GM04504 (cell line): ENCODE measurements around the gene ADAMTSL1.

Source experiments
- DNase-seq: peaks from one replicate; pipeline ENCODE4 v3.0.0-alpha.2; 2012; ENCODE audit warnings: low read depth

ADAMTSL1 gene

GRCh38 chr9:18666986-18667772 is 193.2 kb downstream of the ADAMTSL1 start:
- no peak for DNase-seq

- DNase-seq: no peak
Measured at GRCh38 chr9:18668944-18669343, 195.0 kb downstream of the ADAMTSL1 start.

- no peak for DNase-seq
Measured at GRCh38 chr9:18672706-18673105, 198.8 kb downstream of the ADAMTSL1 start.

GRCh38 chr9:18673179-18673578 is 199.2 kb downstream of the ADAMTSL1 start:
- DNase-seq: no peak

- DNase-seq: no peak
Measured at GRCh38 chr9:18675332-18675731, 201.4 kb downstream of the ADAMTSL1 start.

GRCh38 chr9:18675973-18676372 is 202.0 kb downstream of the ADAMTSL1 start:
- no peak for DNase-seq

- no peak for DNase-seq
Measured at GRCh38 chr9:18676525-18676924, 202.6 kb downstream of the ADAMTSL1 start.

- no peak for DNase-seq
Measured at GRCh38 chr9:18678821-18679590, 205.1 kb downstream of the ADAMTSL1 start.

- no peak for DNase-seq
Measured at GRCh38 chr9:18682907-18683306, 209.0 kb downstream of the ADAMTSL1 start.

- DNase-seq: no peak
Measured at GRCh38 chr9:18683312-18683711, 209.4 kb downstream of the ADAMTSL1 start.

GRCh38 chr9:18683851-18684250 is 209.9 kb downstream of the ADAMTSL1 start:
- no peak for DNase-seq

GRCh38 chr9:18684593-18685317 is 210.8 kb downstream of the ADAMTSL1 start:
- no peak for DNase-seq

- no peak for DNase-seq
Measured at GRCh38 chr9:18688581-18689565, 214.9 kb downstream of the ADAMTSL1 start.

GRCh38 chr9:18689921-18690320 is 216.0 kb downstream of the ADAMTSL1 start:
- no peak for DNase-seq

- DNase-seq: no peak
Measured at GRCh38 chr9:18692268-18692667, 218.3 kb downstream of the ADAMTSL1 start.

GRCh38 chr9:18692962-18693361 is 219.0 kb downstream of the ADAMTSL1 start:
- no peak for DNase-seq

- no peak for DNase-seq
Measured at GRCh38 chr9:18694959-18695668, 221.2 kb downstream of the ADAMTSL1 start.

- DNase-seq: no peak
Measured at GRCh38 chr9:18698992-18699391, 225.0 kb downstream of the ADAMTSL1 start.

GRCh38 chr9:18699764-18700163 is 225.8 kb downstream of the ADAMTSL1 start:
- DNase-seq: no peak

GRCh38 chr9:18700714-18701113 is 226.8 kb downstream of the ADAMTSL1 start:
- DNase-seq: no peak
